Neural crest cell (in vitro differentiated cells): ENCODE results near the gene RGS14. TPM values are rescaled to one million over a fixed set of nuclear protein-coding genes. Genes with fewer than 3 reads are reported as not detected.
A peak's percentile ranks its signal among the peaks of the same experiment; 100 is the strongest.

Source experiments
- DNase-seq: peaks from one replicate; pipeline ENCODE4 v3.0.0; 2021; ENCODE audit warnings: low read depth, mixed read lengths, low spot score
- H3K27ac Mint-ChIP-seq: one replicate; pipeline ENCODE4 v1.8.0; 2021; ENCODE audit warnings: mild to moderate bottlenecking, mixed read lengths; ENCODE audit not compliant: unreplicated experiment
- H3K27me3 Mint-ChIP-seq: 2 replicates; pipeline ENCODE4 v1.8.0; 2021; ENCODE audit warnings: low read depth, mild to moderate bottlenecking, mixed read lengths
- H3K36me3 Mint-ChIP-seq: 2 replicates; pipeline ENCODE4 v1.8.0; 2021; ENCODE audit warnings: low read depth, mild to moderate bottlenecking, mixed read lengths
- H3K4me1 Mint-ChIP-seq: 2 replicates; pipeline ENCODE4 v1.8.0; 2021; ENCODE audit warnings: mixed read lengths
- H3K4me3 Mint-ChIP-seq: one replicate; pipeline ENCODE4 v1.8.0; 2021; ENCODE audit warnings: mild to moderate bottlenecking, mixed read lengths
- H3K9me3 Mint-ChIP-seq: 2 replicates; pipeline ENCODE4 v1.8.0; 2021; ENCODE audit warnings: mixed read lengths
- total RNA-seq: library from RNA; stranded (reverse); gene quantifications from 2 replicates; pipeline ENCODE4 v1.2.1, GENCODE V29; 2021
- TF ChIP-seq, protein P1 (sequence below): fragments of 200-600 bp; sonication (generic); conservative IDR thresholded peaks from 2 replicates; pipeline ENCODE4 v1.5.0; 2021; ENCODE audit warnings: antibody characterized with exemption, mild to moderate bottlenecking

The RGS14 gene
- total RNA-seq, 1 donor from 2014 or later, result 12.3 TPM

DNA sequence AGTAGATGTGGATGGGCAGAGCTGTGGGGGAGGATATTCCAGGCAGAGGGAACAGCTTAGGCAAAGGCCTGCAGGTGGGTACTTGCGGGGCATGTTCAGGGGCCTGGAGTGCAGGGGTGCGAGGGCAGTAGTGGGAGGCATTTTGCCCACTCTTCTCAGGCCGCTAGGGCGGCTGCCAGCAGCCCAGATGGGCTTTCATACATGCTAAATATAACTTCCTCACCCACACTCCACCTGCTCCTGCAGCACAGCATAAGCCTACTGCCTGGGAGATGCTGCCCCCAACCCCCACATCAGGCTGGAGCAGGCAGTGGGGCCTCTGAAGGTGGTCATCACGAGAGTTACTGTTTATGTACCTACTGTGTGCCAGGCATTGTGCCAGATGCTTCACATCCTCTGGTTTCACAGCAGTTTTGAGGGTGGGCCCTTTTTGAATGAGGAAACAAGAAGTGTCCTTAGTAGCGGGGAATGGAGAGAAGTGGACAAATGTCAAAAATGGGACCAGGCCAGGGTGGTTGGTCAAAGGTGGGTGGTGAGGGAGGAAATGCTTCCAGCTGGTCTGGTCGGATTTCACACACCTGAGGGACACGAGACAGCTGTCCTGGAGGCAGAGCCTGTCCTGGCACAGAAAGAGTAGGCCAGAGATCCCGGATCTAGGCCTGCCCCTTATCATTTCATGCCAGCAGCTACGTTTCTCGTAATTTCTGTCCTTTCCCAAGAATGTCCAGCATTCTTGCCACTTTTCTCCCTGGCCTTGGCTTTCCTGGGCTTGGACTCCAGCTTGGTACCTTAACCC lies 12.1 kb downstream of the RGS14 start:
- H3K27ac Mint-ChIP-seq, result no peak overlapping the region
- no peak for DNase-seq
- no peaks in the 10 kb centered on the region for H3K36me3 Mint-ChIP-seq
- H3K4me3 Mint-ChIP-seq, result peak overlapping the region; percentile 71
- TF ChIP-seq, protein P1, sequence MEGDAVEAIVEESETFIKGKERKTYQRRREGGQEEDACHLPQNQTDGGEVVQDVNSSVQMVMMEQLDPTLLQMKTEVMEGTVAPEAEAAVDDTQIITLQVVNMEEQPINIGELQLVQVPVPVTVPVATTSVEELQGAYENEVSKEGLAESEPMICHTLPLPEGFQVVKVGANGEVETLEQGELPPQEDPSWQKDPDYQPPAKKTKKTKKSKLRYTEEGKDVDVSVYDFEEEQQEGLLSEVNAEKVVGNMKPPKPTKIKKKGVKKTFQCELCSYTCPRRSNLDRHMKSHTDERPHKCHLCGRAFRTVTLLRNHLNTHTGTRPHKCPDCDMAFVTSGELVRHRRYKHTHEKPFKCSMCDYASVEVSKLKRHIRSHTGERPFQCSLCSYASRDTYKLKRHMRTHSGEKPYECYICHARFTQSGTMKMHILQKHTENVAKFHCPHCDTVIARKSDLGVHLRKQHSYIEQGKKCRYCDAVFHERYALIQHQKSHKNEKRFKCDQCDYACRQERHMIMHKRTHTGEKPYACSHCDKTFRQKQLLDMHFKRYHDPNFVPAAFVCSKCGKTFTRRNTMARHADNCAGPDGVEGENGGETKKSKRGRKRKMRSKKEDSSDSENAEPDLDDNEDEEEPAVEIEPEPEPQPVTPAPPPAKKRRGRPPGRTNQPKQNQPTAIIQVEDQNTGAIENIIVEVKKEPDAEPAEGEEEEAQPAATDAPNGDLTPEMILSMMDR, result no peak
- peaks cover 12% of the 10 kb centered on the region for H3K27me3 Mint-ChIP-seq
- H3K9me3 Mint-ChIP-seq, result no peaks in the 10 kb centered on the region
- H3K4me1 Mint-ChIP-seq, result peaks cover 26% of the 10 kb centered on the region

DNA sequence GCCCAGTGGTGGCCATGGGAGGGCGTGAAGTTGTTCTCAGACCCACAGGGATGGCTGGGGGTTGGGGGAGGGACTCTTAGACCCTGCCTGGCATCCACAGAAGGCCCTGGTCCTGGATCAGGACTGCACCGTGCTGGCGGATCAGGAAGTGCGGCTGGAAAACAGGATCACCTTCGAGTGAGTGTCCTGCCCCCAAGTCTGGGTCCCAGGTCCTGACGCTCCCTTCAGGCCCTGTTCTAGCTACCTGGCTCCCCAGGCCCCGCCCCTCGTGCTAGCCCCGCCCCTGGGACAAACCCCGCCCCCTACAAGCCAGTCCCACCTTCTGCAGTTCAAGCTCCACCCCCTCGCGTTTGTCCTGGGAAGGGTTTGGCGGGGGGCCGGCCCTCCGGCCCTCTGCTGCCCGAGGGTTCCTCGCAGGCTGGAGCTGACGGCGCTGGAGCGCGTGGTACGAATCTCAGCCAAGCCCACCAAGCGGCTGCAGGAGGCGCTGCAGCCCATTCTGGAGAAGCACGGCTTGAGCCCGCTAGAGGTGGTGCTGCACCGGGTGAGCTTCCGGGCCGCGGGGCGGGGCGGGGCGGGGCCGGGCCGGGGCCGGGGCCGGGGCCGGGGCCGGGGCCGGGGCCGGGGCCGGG lies 12.9 kb downstream of the RGS14 start:
- no peak overlapping the region for H3K27ac Mint-ChIP-seq
- H3K4me3 Mint-ChIP-seq, result peak overlapping the region; percentile 78

DNA sequence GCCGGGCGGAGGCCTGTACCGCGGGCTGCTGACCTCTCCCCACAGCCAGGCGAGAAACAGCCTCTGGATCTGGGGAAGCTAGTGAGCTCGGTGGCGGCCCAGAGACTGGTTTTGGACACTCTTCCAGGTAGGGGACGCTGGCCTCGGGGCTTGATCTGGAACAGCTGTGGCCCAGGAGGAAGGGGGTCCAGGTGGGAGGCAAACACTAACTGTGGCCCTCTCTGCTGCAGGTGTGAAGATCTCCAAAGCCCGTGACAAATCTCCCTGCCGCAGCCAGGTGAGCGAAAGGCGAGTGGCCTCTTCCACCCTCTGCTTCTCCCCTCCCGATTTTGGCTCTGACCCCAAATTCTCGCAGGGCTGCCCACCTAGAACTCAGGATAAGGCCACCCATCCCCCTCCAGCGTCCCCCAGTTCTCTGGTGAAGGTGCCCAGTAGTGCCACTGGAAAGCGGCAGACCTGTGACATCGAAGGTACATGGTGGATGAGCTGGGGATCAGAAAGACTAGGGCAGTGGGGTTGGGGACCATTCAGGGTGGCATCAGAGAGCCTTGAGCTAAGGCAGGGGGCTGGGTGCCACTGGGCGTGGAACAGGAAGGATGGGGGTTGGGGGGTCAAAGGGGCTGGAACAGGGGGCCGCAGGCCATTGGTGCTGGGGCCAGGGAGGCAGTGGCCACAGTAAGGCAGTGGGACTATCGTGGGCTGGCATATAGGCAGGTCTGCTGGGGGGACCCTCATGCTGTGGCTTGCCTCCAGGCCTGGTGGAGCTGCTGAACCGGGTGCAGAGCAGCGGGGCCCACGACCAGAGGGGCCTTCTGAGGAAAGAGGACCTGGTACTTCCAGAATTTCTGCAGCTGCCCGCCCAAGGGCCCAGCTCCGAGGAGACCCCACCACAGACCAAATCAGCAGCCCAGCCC lies 13.7 kb downstream of the RGS14 start:
- Mint-ChIP-seq H3K36me3 (no peaks in the 10 kb centered on the region), H3K4me1 (peaks cover 24% of the 10 kb centered on the region), H3K9me3 (no peaks in the 10 kb centered on the region), H3K4me3 (peak overlapping the region; percentile 76), H3K27me3 (peaks cover 12% of the 10 kb centered on the region), H3K27ac (no peak overlapping the region)
- no peak for DNase-seq
- TF ChIP-seq, protein P1, result no peak

More for the DNA sequence above, 12.9 kb downstream of the RGS14 start:
- Mint-ChIP-seq H3K27me3 (peaks cover 12% of the 10 kb centered on the region), H3K9me3 (no peaks in the 10 kb centered on the region), H3K36me3 (no peaks in the 10 kb centered on the region), H3K4me1 (peaks cover 26% of the 10 kb centered on the region)
- TF ChIP-seq, protein P1, result peak; percentile 66
- DNase-seq, result peak; percentile 87

DNA sequence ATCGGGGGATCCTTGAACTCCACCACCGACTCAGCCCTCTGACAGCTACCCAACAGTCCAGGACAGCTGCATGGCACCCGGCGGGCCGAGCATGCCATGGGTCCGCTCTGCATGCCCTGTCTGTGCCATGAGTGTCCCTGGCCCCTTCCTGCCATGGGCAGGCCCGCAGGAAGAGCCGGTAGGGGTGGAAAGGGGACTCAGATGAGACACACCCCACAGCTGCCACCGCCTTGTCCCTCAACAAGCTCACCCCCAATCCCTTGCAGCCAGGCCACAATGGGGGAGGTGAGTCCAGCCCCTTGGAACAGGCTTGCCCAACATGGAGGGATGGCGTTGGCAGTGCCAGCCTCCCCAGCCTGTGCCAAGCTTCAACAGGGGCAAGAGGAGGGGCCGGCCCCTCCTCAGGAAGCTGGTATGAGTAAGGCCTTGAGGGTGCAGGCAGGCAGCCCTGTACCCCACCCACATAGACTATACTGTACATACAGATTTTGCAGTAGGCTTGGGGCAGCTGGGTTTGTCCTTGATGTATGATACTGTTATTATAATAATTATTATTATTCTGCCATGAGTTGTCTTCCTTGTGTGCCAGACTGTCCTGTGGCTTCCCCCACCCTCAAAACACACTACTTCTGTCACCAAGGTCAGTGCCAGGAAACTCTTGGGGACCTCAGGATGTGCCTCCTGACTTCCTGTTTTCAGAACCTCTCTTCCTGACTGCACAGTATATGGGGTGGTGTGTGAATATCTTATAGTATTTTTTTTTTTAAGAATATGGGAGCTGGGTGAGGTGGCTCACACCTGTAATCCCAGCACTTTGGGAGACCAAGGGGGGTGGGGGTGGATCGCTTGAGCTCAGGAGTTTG lies 14.5 kb downstream of the RGS14 start:
- H3K27me3 Mint-ChIP-seq, result peaks cover 9% of the 10 kb centered on the region
- DNase-seq, result no peak
- H3K27ac Mint-ChIP-seq, result no peak overlapping the region
- H3K36me3 Mint-ChIP-seq, result no peaks in the 10 kb centered on the region
- TF ChIP-seq, protein P1, result no peak
- peaks cover 16% of the 10 kb centered on the region for H3K4me1 Mint-ChIP-seq
- no peaks in the 10 kb centered on the region for H3K9me3 Mint-ChIP-seq
- H3K4me3 Mint-ChIP-seq, result no peak overlapping the region
